ENCODE measurements around the gene TBCD.

The TBCD gene

DNA sequence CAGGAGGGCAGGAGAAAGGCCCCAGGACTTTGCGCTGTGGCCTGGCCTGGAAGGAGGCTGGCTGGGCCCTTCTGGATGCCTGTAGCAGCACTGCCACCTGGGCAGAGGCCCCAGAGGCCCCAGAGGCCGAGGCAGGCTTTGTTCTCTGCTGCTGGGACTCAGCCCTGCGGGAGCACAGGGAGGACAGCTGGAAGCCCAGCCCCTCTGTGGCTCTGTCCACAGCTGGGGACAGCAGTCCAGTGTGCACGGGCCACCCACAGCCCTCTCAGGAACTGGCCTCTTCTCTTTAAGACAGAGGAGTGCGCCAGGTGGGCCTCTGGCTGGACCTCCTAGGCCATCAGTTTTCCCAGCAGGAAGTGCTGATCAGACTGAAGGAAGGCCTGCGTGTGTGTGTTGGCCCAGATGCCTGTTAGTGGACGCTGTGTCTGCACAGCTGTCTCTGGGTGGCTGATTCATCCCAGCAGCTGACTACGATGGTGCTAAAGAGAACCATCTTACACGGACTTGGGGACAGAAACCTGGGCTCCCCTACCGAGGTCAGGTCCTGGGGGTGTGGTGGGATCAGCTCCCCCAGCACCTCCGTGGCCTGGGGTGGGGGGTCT lies 114.8 kb downstream of the TBCD start:
- DNase-seq: no peak
- Histone ChIP-seq H3K4me3 (ENCODE audit: low read length) (no peak overlapping the region), H3K9me2 (replicated peaks; ENCODE audit: insufficient read depth, low read length) (no peaks in the 10 kb centered on the region), H2AFZ (ENCODE audit: low read length) (no peak overlapping the region), H3K9me3 (replicated peaks; ENCODE audit: insufficient read depth, low read length) (no peaks in the 10 kb centered on the region), H3K27ac (ENCODE audit: low read length) (no peak overlapping the region), H3K4me2 (ENCODE audit: low read depth, low read length) (no peak overlapping the region), H4K20me1 (ENCODE audit: insufficient read depth, low read length) (no peaks in the 10 kb centered on the region), H3F3A (ENCODE audit: insufficient read depth, low read length) (peaks cover 18% of the 10 kb centered on the region), H3K79me2 (ENCODE audit: low read length) (peaks cover 16% of the 10 kb centered on the region), H3K4me1 (ENCODE audit: low read length) (peaks cover 24% of the 10 kb centered on the region), H3K36me3 (replicated peaks; ENCODE audit: insufficient read depth, low read length) (no peaks in the 10 kb centered on the region), H3K27me3 (replicated peaks; ENCODE audit: insufficient read depth, low read length) (no peaks in the 10 kb centered on the region), H3K9ac (ENCODE audit: low read length) (no peak overlapping the region)
- TF ChIP-seq EZH2phosphoT487 (IDR thresholded peaks at IDR 0.05; ENCODE audit: low read length) (no peak), EZH2 (optimal IDR thresholded peaks at IDR 0.05; ENCODE audit: low read depth, low read length) (no peak)
- TF ChIP-seq, protein P1, sequence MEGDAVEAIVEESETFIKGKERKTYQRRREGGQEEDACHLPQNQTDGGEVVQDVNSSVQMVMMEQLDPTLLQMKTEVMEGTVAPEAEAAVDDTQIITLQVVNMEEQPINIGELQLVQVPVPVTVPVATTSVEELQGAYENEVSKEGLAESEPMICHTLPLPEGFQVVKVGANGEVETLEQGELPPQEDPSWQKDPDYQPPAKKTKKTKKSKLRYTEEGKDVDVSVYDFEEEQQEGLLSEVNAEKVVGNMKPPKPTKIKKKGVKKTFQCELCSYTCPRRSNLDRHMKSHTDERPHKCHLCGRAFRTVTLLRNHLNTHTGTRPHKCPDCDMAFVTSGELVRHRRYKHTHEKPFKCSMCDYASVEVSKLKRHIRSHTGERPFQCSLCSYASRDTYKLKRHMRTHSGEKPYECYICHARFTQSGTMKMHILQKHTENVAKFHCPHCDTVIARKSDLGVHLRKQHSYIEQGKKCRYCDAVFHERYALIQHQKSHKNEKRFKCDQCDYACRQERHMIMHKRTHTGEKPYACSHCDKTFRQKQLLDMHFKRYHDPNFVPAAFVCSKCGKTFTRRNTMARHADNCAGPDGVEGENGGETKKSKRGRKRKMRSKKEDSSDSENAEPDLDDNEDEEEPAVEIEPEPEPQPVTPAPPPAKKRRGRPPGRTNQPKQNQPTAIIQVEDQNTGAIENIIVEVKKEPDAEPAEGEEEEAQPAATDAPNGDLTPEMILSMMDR (IDR thresholded peaks at IDR 0.05; ENCODE audit: low read length): no peak

DNA sequence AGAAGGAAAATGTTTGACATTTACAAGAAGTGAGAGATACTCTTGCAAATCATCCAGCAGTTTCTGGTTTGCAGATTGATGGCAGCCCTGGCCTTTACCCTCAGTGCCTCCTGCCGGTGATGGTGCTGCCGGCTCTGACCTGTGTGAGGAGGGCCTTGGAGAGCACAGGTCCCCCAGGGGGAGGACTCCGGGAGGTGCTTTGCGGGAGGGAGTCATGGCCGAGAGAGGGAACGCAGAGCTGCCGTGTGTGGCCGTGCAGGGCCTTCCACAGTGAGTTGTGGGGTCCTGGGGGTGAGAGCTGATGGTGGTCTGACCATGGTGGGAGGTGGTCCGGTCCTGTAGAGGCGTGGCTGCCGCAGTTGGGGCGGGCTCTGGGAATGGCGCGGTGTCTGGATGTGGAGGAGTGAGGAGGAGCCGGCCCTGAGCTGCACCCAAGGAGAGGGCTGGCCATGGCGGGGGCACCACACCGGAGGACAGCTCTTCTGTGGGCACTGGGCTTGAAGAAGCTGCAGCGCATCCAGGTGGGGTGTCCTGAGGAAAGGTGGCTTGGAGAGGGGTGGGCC lies 116.0 kb downstream of the TBCD start:
- peaks cover 18% of the 10 kb centered on the region for H3F3A ChIP-seq (ENCODE audit: insufficient read depth, low read length)
- TF ChIP-seq, protein P1 (IDR thresholded peaks at IDR 0.05; ENCODE audit: low read length): no peak
- no peak for TF ChIP-seq EZH2phosphoT487 (IDR thresholded peaks at IDR 0.05; ENCODE audit: low read length)
- TF ChIP-seq EZH2 (optimal IDR thresholded peaks at IDR 0.05; ENCODE audit: low read depth, low read length): no peak
- H3K79me2 ChIP-seq (ENCODE audit: low read length): peaks cover 16% of the 10 kb centered on the region
- no peaks in the 10 kb centered on the region for H3K27me3 ChIP-seq (replicated peaks; ENCODE audit: insufficient read depth, low read length)
- H3K4me3 ChIP-seq (ENCODE audit: low read length): no peak overlapping the region
- no peaks in the 10 kb centered on the region for H3K9me3 ChIP-seq (replicated peaks; ENCODE audit: insufficient read depth, low read length)
- H2AFZ ChIP-seq (ENCODE audit: low read length): no peak overlapping the region
- H4K20me1 ChIP-seq (ENCODE audit: insufficient read depth, low read length): no peaks in the 10 kb centered on the region
- H3K9me2 ChIP-seq (replicated peaks; ENCODE audit: insufficient read depth, low read length): no peaks in the 10 kb centered on the region
- no peak overlapping the region for H3K4me2 ChIP-seq (ENCODE audit: low read depth, low read length)
- H3K27ac ChIP-seq (ENCODE audit: low read length): no peak overlapping the region
- peaks cover 21% of the 10 kb centered on the region for H3K4me1 ChIP-seq (ENCODE audit: low read length)
- no peaks in the 10 kb centered on the region for H3K36me3 ChIP-seq (replicated peaks; ENCODE audit: insufficient read depth, low read length)
- no peak overlapping the region for H3K9ac ChIP-seq (ENCODE audit: low read length)
- DNase-seq: no peak

DNA sequence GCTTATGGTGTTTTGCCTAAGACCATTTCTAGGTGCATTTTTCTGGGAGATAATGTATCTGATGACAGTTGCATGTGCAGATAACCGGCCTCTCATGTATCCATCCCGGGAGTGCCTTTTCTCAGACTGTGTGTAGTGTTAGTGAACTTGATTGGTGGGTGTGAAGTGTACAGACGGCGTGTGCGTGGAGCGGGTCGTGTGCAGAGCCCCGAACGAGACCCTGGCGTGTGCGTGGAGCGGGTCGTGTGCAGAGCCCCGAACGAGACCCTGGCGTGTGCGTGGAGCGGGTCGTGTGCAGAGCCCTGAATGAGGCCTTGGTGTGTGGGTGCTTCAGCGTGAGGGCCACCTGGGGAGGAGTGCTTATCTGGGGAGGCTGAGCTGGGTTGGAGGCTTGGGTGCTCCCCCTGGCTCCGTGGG lies 116.9 kb downstream of the TBCD start:
- Histone ChIP-seq H3K27me3 (replicated peaks; ENCODE audit: insufficient read depth, low read length) (no peaks in the 10 kb centered on the region), H3K4me2 (ENCODE audit: low read depth, low read length) (no peak overlapping the region), H3K79me2 (ENCODE audit: low read length) (peaks cover 17% of the 10 kb centered on the region), H3K4me1 (ENCODE audit: low read length) (peaks cover 12% of the 10 kb centered on the region), H3K36me3 (replicated peaks; ENCODE audit: insufficient read depth, low read length) (no peaks in the 10 kb centered on the region), H3K4me3 (ENCODE audit: low read length) (no peak overlapping the region), H3K9me2 (replicated peaks; ENCODE audit: insufficient read depth, low read length) (no peaks in the 10 kb centered on the region), H4K20me1 (ENCODE audit: insufficient read depth, low read length) (no peaks in the 10 kb centered on the region), H3K27ac (ENCODE audit: low read length) (no peak overlapping the region), H3F3A (ENCODE audit: insufficient read depth, low read length) (peaks cover 10% of the 10 kb centered on the region), H2AFZ (ENCODE audit: low read length) (no peak overlapping the region), H3K9ac (ENCODE audit: low read length) (no peak overlapping the region), H3K9me3 (replicated peaks; ENCODE audit: insufficient read depth, low read length) (no peaks in the 10 kb centered on the region)
- DNase-seq: no peak
- TF ChIP-seq EZH2phosphoT487 (IDR thresholded peaks at IDR 0.05; ENCODE audit: low read length) (no peak), EZH2 (optimal IDR thresholded peaks at IDR 0.05; ENCODE audit: low read depth, low read length) (no peak)
- TF ChIP-seq, protein P1 (IDR thresholded peaks at IDR 0.05; ENCODE audit: low read length): no peak
